ENCODE results near the gene RHBDL1. TPM values are rescaled to one million over a fixed set of nuclear protein-coding genes. Genes with fewer than 3 reads are reported as not detected.
A peak's percentile ranks its signal among the peaks of the same experiment; 100 is the strongest.

The RHBDL1 gene
- total RNA-seq, 4 donors from 2014 or later, result 1.5 to 2.0 TPM; not detected in 2

DNA sequence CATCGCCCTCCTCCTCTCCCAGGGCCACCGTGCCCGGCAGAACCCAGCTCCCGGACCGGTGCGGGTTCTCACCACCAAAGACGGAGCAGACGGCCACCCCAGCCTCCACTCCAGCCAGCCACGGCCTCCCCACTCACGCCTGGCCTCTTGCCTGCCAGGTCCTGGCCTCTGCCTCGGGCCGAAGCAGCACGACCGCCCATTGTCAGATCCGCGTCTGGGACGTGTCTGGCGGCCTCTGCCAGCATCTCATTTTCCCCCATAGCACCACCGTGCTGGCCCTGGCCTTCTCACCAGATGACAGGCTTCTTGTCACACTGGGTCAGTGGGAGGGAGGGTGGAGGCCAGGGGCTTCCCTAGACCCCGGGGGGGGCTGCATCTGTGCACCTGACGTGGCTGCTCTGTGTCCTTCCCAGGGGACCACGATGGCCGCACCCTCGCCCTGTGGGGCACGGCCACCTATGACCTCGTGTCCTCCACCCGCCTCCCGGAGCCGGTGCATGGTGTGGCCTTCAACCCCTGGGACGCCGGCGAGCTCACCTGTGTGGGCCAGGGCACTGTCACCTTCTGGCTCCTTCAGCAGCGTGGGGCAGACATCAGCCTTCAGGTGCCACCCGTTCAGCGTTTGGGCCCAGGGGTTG lies 14.2 kb upstream of the RHBDL1 start:
- Histone ChIP-seq H3K36me3 (no peaks in the 10 kb centered on the region), H3K27me3 (no peaks in the 10 kb centered on the region), H3K4me3 (no peak overlapping the region), H3K4me1 (peaks cover 3 to 5% of the 10 kb centered on the region in 2 donors), H3K27ac (peak overlapping the region in 1 of 2 donors; percentile 62), H3K9me3 (no peaks in the 10 kb centered on the region)
- no peak for DNase-seq
- intact Hi-C loops (cut with DNase I; ENCODE audit: low total_unique reads), result loop anchor here (10.0 kb wide), 1 partner anchor 87 kb away; no protein-coding TSS in a partner anchor
- no peak for TF ChIP-seq POLR2A (IDR thresholded peaks at IDR 0.05)
- TF ChIP-seq, protein P1, sequence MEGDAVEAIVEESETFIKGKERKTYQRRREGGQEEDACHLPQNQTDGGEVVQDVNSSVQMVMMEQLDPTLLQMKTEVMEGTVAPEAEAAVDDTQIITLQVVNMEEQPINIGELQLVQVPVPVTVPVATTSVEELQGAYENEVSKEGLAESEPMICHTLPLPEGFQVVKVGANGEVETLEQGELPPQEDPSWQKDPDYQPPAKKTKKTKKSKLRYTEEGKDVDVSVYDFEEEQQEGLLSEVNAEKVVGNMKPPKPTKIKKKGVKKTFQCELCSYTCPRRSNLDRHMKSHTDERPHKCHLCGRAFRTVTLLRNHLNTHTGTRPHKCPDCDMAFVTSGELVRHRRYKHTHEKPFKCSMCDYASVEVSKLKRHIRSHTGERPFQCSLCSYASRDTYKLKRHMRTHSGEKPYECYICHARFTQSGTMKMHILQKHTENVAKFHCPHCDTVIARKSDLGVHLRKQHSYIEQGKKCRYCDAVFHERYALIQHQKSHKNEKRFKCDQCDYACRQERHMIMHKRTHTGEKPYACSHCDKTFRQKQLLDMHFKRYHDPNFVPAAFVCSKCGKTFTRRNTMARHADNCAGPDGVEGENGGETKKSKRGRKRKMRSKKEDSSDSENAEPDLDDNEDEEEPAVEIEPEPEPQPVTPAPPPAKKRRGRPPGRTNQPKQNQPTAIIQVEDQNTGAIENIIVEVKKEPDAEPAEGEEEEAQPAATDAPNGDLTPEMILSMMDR (IDR thresholded peaks at IDR 0.05), result peak in 2 of 4 experiments; percentile 1 to 9

DNA sequence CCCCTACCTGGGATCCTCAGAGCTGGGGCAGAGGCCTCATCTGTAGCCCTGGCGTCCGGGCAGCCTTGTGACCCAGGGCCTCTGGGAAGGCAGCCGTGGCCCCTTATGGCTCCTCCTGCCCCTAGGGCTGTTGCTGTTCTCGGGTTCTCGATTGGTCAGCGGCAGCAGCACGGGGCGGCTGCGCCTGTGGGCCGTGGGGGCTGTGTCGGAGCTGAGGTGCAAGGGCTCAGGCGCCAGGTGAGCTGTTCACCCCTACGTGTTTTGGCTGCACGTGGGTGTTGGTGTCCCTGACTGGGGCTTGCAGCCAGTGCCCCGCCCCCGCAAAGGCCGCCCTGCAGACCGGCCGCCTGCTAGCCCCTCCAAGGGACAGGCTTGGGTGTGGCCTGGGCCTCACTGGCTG lies 13.4 kb upstream of the RHBDL1 start:
- intact Hi-C loops (cut with DNase I; ENCODE audit: low total_unique reads), result loop anchor here (10.0 kb wide), 1 partner anchor 87 kb away; no protein-coding TSS in a partner anchor

DNA sequence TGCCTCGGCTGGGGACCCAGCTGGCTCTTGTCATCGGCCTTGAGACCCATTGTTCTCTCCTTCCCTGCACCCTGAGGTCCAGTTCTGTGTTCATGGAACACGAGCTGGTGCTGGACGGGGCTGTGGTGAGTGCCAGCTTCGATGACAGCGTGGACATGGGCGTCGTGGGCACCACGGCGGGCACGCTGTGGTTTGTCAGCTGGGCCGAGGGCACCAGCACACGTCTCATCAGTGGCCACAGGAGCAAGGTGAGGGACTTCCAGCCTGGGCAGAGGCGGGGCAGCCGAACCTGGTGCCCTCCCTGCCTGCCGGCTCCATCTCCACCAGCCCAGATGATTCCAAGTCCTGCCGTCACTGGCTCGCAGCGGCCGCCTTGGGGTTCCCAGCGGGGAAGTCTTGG lies 12.9 kb upstream of the RHBDL1 start:
- H3K27ac ChIP-seq, result no peak overlapping the region

More for the DNA sequence above, 13.4 kb upstream of the RHBDL1 start:
- Histone ChIP-seq H3K36me3 (no peaks in the 10 kb centered on the region), H3K4me1 (peaks cover 3 to 7% of the 10 kb centered on the region in 2 donors), H3K27ac (no peak overlapping the region), H3K4me3 (no peak overlapping the region), H3K27me3 (no peaks in the 10 kb centered on the region), H3K9me3 (no peaks in the 10 kb centered on the region)
- TF ChIP-seq, protein P1 (IDR thresholded peaks at IDR 0.05), result no peak
- no peak for TF ChIP-seq POLR2A (IDR thresholded peaks at IDR 0.05)
- DNase-seq, result no peak

DNA sequence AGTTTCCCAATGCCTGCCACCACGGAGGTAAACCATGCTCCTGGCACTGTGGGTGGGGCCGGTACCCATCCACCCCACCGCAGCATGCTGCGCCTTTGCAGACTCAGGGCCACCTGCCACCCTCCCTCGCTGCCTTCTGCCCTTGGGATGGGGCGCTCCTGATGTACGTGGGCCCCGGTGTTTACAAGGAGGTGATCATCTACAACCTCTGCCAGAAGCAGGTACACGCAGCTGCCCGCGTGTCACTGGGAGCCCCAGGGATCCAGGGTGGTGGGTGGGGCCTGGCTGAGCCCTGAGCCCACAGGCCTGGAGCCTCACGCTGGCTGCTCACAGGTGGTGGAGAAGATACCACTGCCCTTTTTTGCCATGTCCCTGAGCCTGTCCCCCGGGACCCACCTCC lies 8.9 kb upstream of the RHBDL1 start:
- intact Hi-C loops (cut with DNase I; ENCODE audit: low total_unique reads), result loop anchor here (10.0 kb wide), 1 partner anchor 92 kb away; no protein-coding TSS in a partner anchor

More for the DNA sequence above, 12.9 kb upstream of the RHBDL1 start:
- no peaks in the 10 kb centered on the region for H3K27me3 ChIP-seq
- H3K36me3 ChIP-seq, result no peaks in the 10 kb centered on the region
- TF ChIP-seq, protein P1 (IDR thresholded peaks at IDR 0.05), result no peak
- no peak for TF ChIP-seq POLR2A (IDR thresholded peaks at IDR 0.05)
- no peaks in the 10 kb centered on the region for H3K9me3 ChIP-seq
- intact Hi-C loops (cut with DNase I; ENCODE audit: low total_unique reads), result loop anchor here (10.0 kb wide), 1 partner anchor 88 kb away; no protein-coding TSS in a partner anchor
- H3K4me1 ChIP-seq, result peaks cover 3 to 12% of the 10 kb centered on the region in 2 donors
- no peak overlapping the region for H3K4me3 ChIP-seq
- no peak for DNase-seq

More for the DNA sequence above, 8.9 kb upstream of the RHBDL1 start:
- no peaks in the 10 kb centered on the region for H3K27me3 ChIP-seq
- H3K4me1 ChIP-seq, result peaks cover 0 to 8% of the 10 kb centered on the region in 2 donors
- H3K27ac ChIP-seq, result no peak overlapping the region
- no peak overlapping the region for H3K4me3 ChIP-seq
- no peaks in the 10 kb centered on the region for H3K36me3 ChIP-seq
- no peak for TF ChIP-seq POLR2A (IDR thresholded peaks at IDR 0.05)
- TF ChIP-seq, protein P1 (IDR thresholded peaks at IDR 0.05), result no peak
- no peaks in the 10 kb centered on the region for H3K9me3 ChIP-seq
- DNase-seq, result no peak

Data from uterus (tissue), 4 donors.